Keratinocyte (primary cell): ENCODE measurements around the gene SPR. TPM values are rescaled to one million over a fixed set of nuclear protein-coding genes. Genes with fewer than 3 reads are reported as not detected.

Source experiments
- DNase-seq: peaks from one replicate; pipeline ENCODE4 v3.0.0-alpha.2; 2011; ENCODE audit warnings: low read depth, missing footprints, low spot score
- FAIRE-seq: peaks from 2 replicates; lab custom pipeline; 2011; peaks lifted over from hg19 to GRCh38; lab: Jason Lieb, UNC
- H2AFZ ChIP-seq: 2 replicates; pipeline ENCODE4 v1.6.0; 2012; ENCODE audit warnings: low read length, control low read depth, inconsistent platforms; ENCODE audit not compliant: control insufficient read depth
- H3K27ac ChIP-seq: 2 replicates; pipeline ENCODE4 v1.5.1; 2011; ENCODE audit warnings: low read length; ENCODE audit not compliant: control insufficient read depth, insufficient read depth
- H3K27me3 ChIP-seq: 3 replicates; pipeline ENCODE4 v1.6.0; 2011; ENCODE audit warnings: low read length; ENCODE audit not compliant: control insufficient read depth, insufficient read depth; ENCODE audit errors: extremely low read depth
- H3K36me3 ChIP-seq, 2 experiments: 2 replicates in 1 of 2; 3 replicates in 1 of 2; pipeline ENCODE4 v1.5.1; 2011; ENCODE audit warnings: low read length in 2 of 2, mild to moderate bottlenecking in 1 of 2; ENCODE audit not compliant: control insufficient read depth in 2 of 2, insufficient read depth in 2 of 2; ENCODE audit errors: extremely low read depth in 1 of 2
- H3K4me1 ChIP-seq: 3 replicates; pipeline ENCODE4 v1.5.1; 2011; ENCODE audit warnings: low read length; ENCODE audit not compliant: control insufficient read depth, insufficient read depth; ENCODE audit errors: extremely low read depth
- H3K4me2 ChIP-seq: 3 replicates; pipeline ENCODE4 v1.6.0; 2011; ENCODE audit warnings: low read depth, low read length; ENCODE audit not compliant: control insufficient read depth, insufficient read depth; ENCODE audit errors: extremely low read depth
- H3K4me3 ChIP-seq, 3 experiments: fragments of 200-600 bp in 1 of 3; sonication (generic) in 1 of 3; 2 replicates in 2 of 3; 3 replicates in 1 of 3; pipeline ENCODE4 v1.5.1; 2011 to 2016; ENCODE audit warnings: low read length in 3 of 3, mild to moderate bottlenecking in 3 of 3, control low read depth in 2 of 3, inconsistent platforms in 1 of 3, low read depth in 1 of 3, mixed read lengths in 1 of 3, mixed run types in 1 of 3, moderate library complexity in 1 of 3; ENCODE audit not compliant: control insufficient read depth in 2 of 3, insufficient read depth in 2 of 3; ENCODE audit errors: extremely low read depth in 1 of 3
- H3K79me2 ChIP-seq: 2 replicates; pipeline ENCODE4 v1.6.0; 2012; ENCODE audit warnings: low read length; ENCODE audit not compliant: control insufficient read depth, insufficient read depth
- H3K9ac ChIP-seq: 3 replicates; pipeline ENCODE4 v1.6.0; 2011; ENCODE audit warnings: low read length; ENCODE audit not compliant: control insufficient read depth, insufficient read depth; ENCODE audit errors: extremely low read depth
- H3K9me1 ChIP-seq: 3 replicates; pipeline ENCODE4 v1.6.0; 2011; ENCODE audit warnings: low read length; ENCODE audit not compliant: control insufficient read depth, insufficient read depth; ENCODE audit errors: extremely low read depth
- H3K9me3 ChIP-seq: 2 replicates; pipeline ENCODE4 v1.5.1; 2012; ENCODE audit warnings: low read depth, low read length; ENCODE audit not compliant: control insufficient read depth
- H4K20me1 ChIP-seq: 3 replicates; pipeline ENCODE4 v1.6.0; 2011; ENCODE audit warnings: low read length; ENCODE audit not compliant: control insufficient read depth, insufficient read depth; ENCODE audit errors: extremely low read depth
- EZH2 ChIP-seq: IDR thresholded peaks from one replicate; pipeline ENCODE4 v1.6.1; 2012; ENCODE audit warnings: inconsistent platforms, mild to moderate bottlenecking, low read length, moderate library complexity
- dilution Hi-C: fragments of 300-500 bp; cut with MboI; formaldehyde crosslinking; loops from one replicate; pipeline ENCODE4 v1.7.0; 2020; ENCODE audit warnings: low sequenced_read_pairs; ENCODE audit not compliant: extremely low pct_ligation_motif_present
- polyA plus RNA-seq, 5 experiments: library from polyadenylated mRNA; depleted of rRNA in 3 of 5; stranded (reverse) in 3 of 5; stranded (forward) in 1 of 5; unstranded in 1 of 5; fragments of >200 nt; gene quantifications; 1 replicate in 1 of 5; 2 replicates in 3 of 5; 3 replicates in 1 of 5; pipeline versions ENCODE4 v1.2.1 to v1.2.3, GENCODE V29; 2011 to 2012; ENCODE audit warnings: missing spikeins in 2 of 5, low read depth in 1 of 5, low replicate concordance in 1 of 5
- TF ChIP-seq, protein P1 (sequence below), 3 experiments: IDR thresholded peaks in 1 of 3; conservative IDR thresholded peaks in 1 of 3; optimal IDR thresholded peaks in 1 of 3; 2 replicates in 2 of 3; 3 replicates in 1 of 3; pipeline versions ENCODE3 to v1.5.1; 2011; ENCODE audit warnings: low read length in 3 of 3, mild to moderate bottlenecking in 3 of 3, moderate library complexity in 2 of 3, control low read depth in 1 of 3, inconsistent platforms in 1 of 3; ENCODE audit not compliant: insufficient read depth in 2 of 3; ENCODE audit errors: extremely low read depth in 1 of 3

SPR gene
- polyA plus RNA-seq, 1 donor (not counting 4 experiments of a cell fraction or from before 2014, with no cell fraction given) = 25.1 TPM

DNA sequence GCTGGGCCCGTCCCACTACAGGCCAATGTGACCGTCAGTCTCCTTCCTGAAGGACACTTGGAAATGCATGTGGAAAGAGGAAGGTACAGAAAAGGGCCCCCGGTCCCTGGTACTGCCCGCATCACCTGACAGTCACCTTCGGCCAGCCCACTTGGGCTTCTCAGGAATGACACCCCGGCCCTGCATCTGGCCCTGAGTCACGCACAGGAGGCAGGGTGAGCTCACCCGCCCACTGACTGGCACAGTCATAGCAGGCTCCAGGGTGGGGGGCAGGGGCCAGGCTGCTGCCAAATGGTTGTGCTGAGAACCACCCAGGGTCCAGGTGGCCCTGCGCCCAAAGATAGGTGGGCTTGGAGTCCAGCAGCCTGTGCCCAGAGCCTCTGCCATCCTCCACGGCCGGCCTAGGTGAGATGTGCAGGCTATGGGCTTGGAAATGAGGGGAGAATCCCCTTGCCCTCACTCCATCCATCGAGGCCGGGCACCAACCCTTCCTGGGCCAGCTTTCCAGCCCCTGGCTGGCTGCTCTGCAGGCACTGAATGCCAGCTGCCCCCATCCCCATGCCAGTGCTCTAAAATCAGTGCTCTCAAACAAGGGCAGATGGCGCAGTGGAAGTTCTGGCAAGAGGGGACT is 44.2 kb downstream of the SPR start:
- Histone ChIP-seq H3K27ac (no peak overlapping the region), H3K9ac (no peak overlapping the region), H3K36me3 (no peaks in the 10 kb centered on the region), H3K9me1 (no peaks in the 10 kb centered on the region), H3K9me3 (no peaks in the 10 kb centered on the region), H3K4me3 (no peak overlapping the region), H3K4me2 (no peak overlapping the region), H3K4me1 (peaks cover 21% of the 10 kb centered on the region), H2AFZ (no peak overlapping the region), H3K27me3 (peaks cover 44% of the 10 kb centered on the region), H3K79me2 (no peaks in the 10 kb centered on the region), H4K20me1 (no peaks in the 10 kb centered on the region)
- DNase-seq = no peak
- TF ChIP-seq, protein P1, sequence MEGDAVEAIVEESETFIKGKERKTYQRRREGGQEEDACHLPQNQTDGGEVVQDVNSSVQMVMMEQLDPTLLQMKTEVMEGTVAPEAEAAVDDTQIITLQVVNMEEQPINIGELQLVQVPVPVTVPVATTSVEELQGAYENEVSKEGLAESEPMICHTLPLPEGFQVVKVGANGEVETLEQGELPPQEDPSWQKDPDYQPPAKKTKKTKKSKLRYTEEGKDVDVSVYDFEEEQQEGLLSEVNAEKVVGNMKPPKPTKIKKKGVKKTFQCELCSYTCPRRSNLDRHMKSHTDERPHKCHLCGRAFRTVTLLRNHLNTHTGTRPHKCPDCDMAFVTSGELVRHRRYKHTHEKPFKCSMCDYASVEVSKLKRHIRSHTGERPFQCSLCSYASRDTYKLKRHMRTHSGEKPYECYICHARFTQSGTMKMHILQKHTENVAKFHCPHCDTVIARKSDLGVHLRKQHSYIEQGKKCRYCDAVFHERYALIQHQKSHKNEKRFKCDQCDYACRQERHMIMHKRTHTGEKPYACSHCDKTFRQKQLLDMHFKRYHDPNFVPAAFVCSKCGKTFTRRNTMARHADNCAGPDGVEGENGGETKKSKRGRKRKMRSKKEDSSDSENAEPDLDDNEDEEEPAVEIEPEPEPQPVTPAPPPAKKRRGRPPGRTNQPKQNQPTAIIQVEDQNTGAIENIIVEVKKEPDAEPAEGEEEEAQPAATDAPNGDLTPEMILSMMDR (optimal IDR thresholded peaks at IDR 0.05 in 1 of 3, IDR thresholded peaks at IDR 0.05 in 1 of 3, conservative IDR thresholded peaks at IDR 0.05 in 1 of 3; ENCODE audit: extremely low read depth in 1 of 3, insufficient read depth in 2 of 3, low read length in 3 of 3) = no peak
- no peak for TF ChIP-seq EZH2
- no peak for FAIRE-seq
- dilution Hi-C loops = no loop called here

DNA sequence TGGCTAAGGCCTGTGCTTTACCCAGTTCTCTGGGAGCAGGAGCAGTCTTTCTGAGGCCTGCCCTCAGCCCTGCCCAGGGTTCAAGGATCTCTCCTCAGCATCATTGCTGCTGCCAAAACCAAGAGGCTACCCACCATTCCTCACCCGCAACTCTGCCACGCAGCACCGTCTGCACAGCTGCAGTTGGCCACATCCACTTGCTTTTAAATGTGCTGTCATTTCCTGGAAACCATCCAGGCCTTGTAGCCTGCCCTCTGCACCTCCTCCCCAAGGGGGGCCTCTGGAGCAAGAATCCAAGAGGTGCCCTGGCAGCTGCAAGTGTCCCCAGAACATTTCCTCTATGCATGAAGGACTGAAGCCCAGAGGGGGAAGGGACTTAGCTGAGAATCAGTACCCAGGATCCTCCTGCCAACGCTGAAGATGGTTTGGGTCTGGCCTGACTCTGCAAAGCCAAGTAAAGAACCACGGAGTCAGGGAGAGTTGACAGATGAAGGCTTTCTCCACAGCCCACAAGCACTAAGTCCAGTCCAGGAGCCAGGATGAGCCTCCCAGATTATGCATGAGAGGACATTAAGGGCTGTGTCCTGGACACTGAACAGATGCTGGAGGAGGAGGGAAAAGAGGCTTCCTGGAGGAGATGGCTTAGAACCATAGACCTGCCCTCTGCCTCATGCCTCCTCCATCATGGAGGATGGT is 45.0 kb downstream of the SPR start:
- H3K27ac ChIP-seq = no peak overlapping the region
- H3K4me3 ChIP-seq = no peak overlapping the region
- no peak overlapping the region for H3K4me2 ChIP-seq
- peaks cover 21% of the 10 kb centered on the region for H3K4me1 ChIP-seq
- no peak overlapping the region for H3K9ac ChIP-seq
- dilution Hi-C loops = no loop called here
- no peaks in the 10 kb centered on the region for H3K79me2 ChIP-seq
- H4K20me1 ChIP-seq = no peaks in the 10 kb centered on the region
- peaks cover 44% of the 10 kb centered on the region for H3K27me3 ChIP-seq
- DNase-seq (no peak), FAIRE-seq (no peak)
- no peak overlapping the region for H2AFZ ChIP-seq
- H3K9me3 ChIP-seq = no peaks in the 10 kb centered on the region
- H3K36me3 ChIP-seq = no peaks in the 10 kb centered on the region
- H3K9me1 ChIP-seq = no peaks in the 10 kb centered on the region
- TF ChIP-seq, protein P1 (optimal IDR thresholded peaks at IDR 0.05 in 1 of 3, IDR thresholded peaks at IDR 0.05 in 1 of 3, conservative IDR thresholded peaks at IDR 0.05 in 1 of 3; ENCODE audit: extremely low read depth in 1 of 3, insufficient read depth in 2 of 3, low read length in 3 of 3) = no peak
- no peak for TF ChIP-seq EZH2
